CD14-positive monocyte (primary cell): ENCODE measurements around the gene NMB. TPM values are rescaled to one million over a fixed set of nuclear protein-coding genes. Genes with fewer than 3 reads are reported as not detected.

ENCODE experiments used
- DNase-seq, 3 donors: peaks; one replicate each; pipeline ENCODE4 v3.0.0-alpha.2; 2011 to 2022
- H2AFZ ChIP-seq: 2 replicates; pipeline ENCODE4 v1.6.0; 2012; ENCODE audit warnings: mild to moderate bottlenecking, low read depth, low read length, inconsistent platforms; ENCODE audit not compliant: insufficient read depth, poor library complexity, severe bottlenecking
- H3K27ac ChIP-seq, 2 donors: 1 replicate in 1 of 2; 2 replicates in 1 of 2; pipeline ENCODE4 v1.5.1; 2012 to 2013; ENCODE audit warnings: low read length in 2 of 2, control low read depth in 1 of 2, inconsistent platforms in 1 of 2, low read depth in 1 of 2, mild to moderate bottlenecking in 1 of 2
- H3K27me3 ChIP-seq, 2 donors: one replicate each; pipeline versions ENCODE4 v1.6.0 to v1.6.1; 2011 to 2013; ENCODE audit warnings: low read length in 2 of 2; ENCODE audit not compliant: control insufficient read depth in 2 of 2, insufficient read depth in 2 of 2
- H3K36me3 ChIP-seq, 2 donors: replicated peaks in 1 of 2; 1 replicate in 1 of 2; 2 replicates in 1 of 2; pipeline versions ENCODE4 v1.5.1 to v1.6.1; 2012 to 2013; ENCODE audit warnings: low read length in 2 of 2, control low read depth in 1 of 2, inconsistent platforms in 1 of 2, mild to moderate bottlenecking in 1 of 2; ENCODE audit not compliant: insufficient read depth in 2 of 2, control insufficient read depth in 1 of 2
- H3K4me1 ChIP-seq, 2 donors: 1 replicate in 1 of 2; 2 replicates in 1 of 2; pipeline versions ENCODE4 v1.5.1 to v1.6.1; 2012 to 2013; ENCODE audit warnings: low read length in 2 of 2, control low read depth in 1 of 2, inconsistent platforms in 1 of 2, mild to moderate bottlenecking in 1 of 2, moderate library complexity in 1 of 2; ENCODE audit not compliant: insufficient read depth in 2 of 2, control insufficient read depth in 1 of 2
- H3K4me2 ChIP-seq: replicated peaks from 2 replicates; pipeline ENCODE3; 2012; ENCODE audit warnings: low read length, moderate library complexity, mild to moderate bottlenecking; ENCODE audit not compliant: poor library complexity, severe bottlenecking; ENCODE audit errors: extremely low read depth
- H3K4me3 ChIP-seq, 3 experiments: fragments of 200-600 bp in 1 of 3; sonication (generic) in 1 of 3; replicated peaks in 1 of 3; 1 replicate in 2 of 3; 2 replicates in 1 of 3; pipeline ENCODE4 v1.5.1; 2011 to 2013; ENCODE audit warnings: low read length in 3 of 3, mild to moderate bottlenecking in 3 of 3, control low read depth in 2 of 3, low read depth in 2 of 3, inconsistent platforms in 1 of 3, moderate library complexity in 1 of 3
- H3K79me2 ChIP-seq: 2 replicates; pipeline ENCODE4 v1.6.0; 2012; ENCODE audit warnings: mild to moderate bottlenecking, control low read depth, inconsistent platforms, low read length, moderate library complexity; ENCODE audit not compliant: insufficient read depth
- H3K9ac ChIP-seq: 2 replicates; pipeline ENCODE4 v1.6.0; 2017; ENCODE audit warnings: low read length, mild to moderate bottlenecking; ENCODE audit not compliant: insufficient read depth, poor library complexity, severe bottlenecking
- H3K9me3 ChIP-seq, 2 donors: replicated peaks in 1 of 2; 1 replicate in 1 of 2; 2 replicates in 1 of 2; pipeline versions ENCODE4 v1.5.1 to v1.6.1; 2012 to 2013; ENCODE audit warnings: low read length in 2 of 2, control low read depth in 1 of 2; ENCODE audit not compliant: control insufficient read depth in 1 of 2, insufficient read depth in 1 of 2
- H4K20me1 ChIP-seq: 2 replicates; pipeline ENCODE4 v1.6.0; 2012; ENCODE audit warnings: mild to moderate bottlenecking, low read length, control low read depth, moderate library complexity; ENCODE audit not compliant: insufficient read depth
- H3K27ac Mint-ChIP-seq, 7 donors: one replicate each; pipeline ENCODE4 v1.8.0; 2020; ENCODE audit warnings: mild to moderate bottlenecking in 7 of 7, mixed read lengths in 7 of 7, moderate library complexity in 6 of 7, inconsistent platforms in 2 of 7
- H3K27me3 Mint-ChIP-seq, 3 donors: one replicate each; pipeline ENCODE4 v1.8.0; 2021 to 2022; ENCODE audit warnings: low read depth in 3 of 3, mild to moderate bottlenecking in 3 of 3, mixed read lengths in 3 of 3, moderate library complexity in 3 of 3, inconsistent platforms in 1 of 3
- H3K36me3 Mint-ChIP-seq, 2 donors: one replicate each; pipeline ENCODE4 v1.8.0; 2020; ENCODE audit warnings: mixed read lengths in 2 of 2, inconsistent platforms in 1 of 2, mild to moderate bottlenecking in 1 of 2
- H3K4me1 Mint-ChIP-seq: one replicate; pipeline ENCODE4 v1.8.0; 2020; ENCODE audit warnings: mild to moderate bottlenecking, mixed read lengths
- H3K4me3 Mint-ChIP-seq, 2 donors: one replicate each; pipeline ENCODE4 v1.8.0; 2020; ENCODE audit warnings: mild to moderate bottlenecking in 2 of 2, mixed read lengths in 2 of 2, moderate library complexity in 1 of 2
- H3K9me3 Mint-ChIP-seq, 7 donors: one replicate each; pipeline ENCODE4 v1.8.0; 2020 to 2022; ENCODE audit warnings: mixed read lengths in 7 of 7, mild to moderate bottlenecking in 6 of 7, moderate library complexity in 6 of 7, inconsistent platforms in 2 of 7
- CTCF ChIP-seq: fragments of 200-600 bp; IDR thresholded peaks from one replicate; pipeline ENCODE4 v1.8.0; 2022; ENCODE audit warnings: antibody characterized with exemption, mild to moderate bottlenecking
- WGBS: methylation state at CpG from one replicate; pipeline ENCODE4 v1.1.5; 2013; ENCODE audit warnings: missing lambda C conversion rate; ENCODE audit not compliant: insufficient coverage; 5-methylcytosine and 5-hydroxymethylcytosine counted together
- intact Hi-C, 2 donors: fragments of 100-400 bp; cut with micrococcal nuclease; formaldehyde crosslinking; loops; one replicate each; pipeline versions ENCODE4 v1.15.0 to v1.15.1; 2023
- polyA plus RNA-seq, 3 donors: library from polyadenylated mRNA; depleted of rRNA in 1 of 3; unstranded in 2 of 3; stranded (reverse) in 1 of 3; fragments of 300-500 nt in 2 of 3; fragments of >200 nt in 1 of 3; fragmentation: Illumina TruSeq in 2 of 3; gene quantifications; 1 replicate in 2 of 3; 2 replicates in 1 of 3; pipeline ENCODE4 v1.2.3, GENCODE V29; 2012 to 2021

NMB gene
- polyA plus RNA-seq, 3 donors, result 0.45 to 0.81 (median 0.56) TPM

- H3K27ac Mint-ChIP-seq, result peak overlapping the region in 1 of 7 donors; percentile 3
- WGBS, result 92% methylated on average over 3 of the region's 8 CpGs
- H3K36me3 Mint-ChIP-seq, result peaks cover 70 to 96% of the 10 kb centered on the region in 2 donors
- H3K27ac ChIP-seq, result no peak overlapping the region
- H3K4me1 ChIP-seq, result no peaks in the 10 kb centered on the region
- peaks cover 6% of the 10 kb centered on the region for H3K79me2 ChIP-seq
- H2AFZ ChIP-seq, result no peak overlapping the region
- H4K20me1 ChIP-seq, result peaks cover 13% of the 10 kb centered on the region
- H3K27me3 ChIP-seq, result no peaks in the 10 kb centered on the region
- H3K4me3 ChIP-seq, result no peak overlapping the region
- no peaks in the 10 kb centered on the region for H3K27me3 Mint-ChIP-seq
- H3K4me3 Mint-ChIP-seq, result no peak overlapping the region
- no peak overlapping the region for H3K9ac ChIP-seq
- no peaks in the 10 kb centered on the region for H3K9me3 Mint-ChIP-seq
- H3K9me3 ChIP-seq, result no peaks in the 10 kb centered on the region
- no peak for DNase-seq
- intact Hi-C loops, result no loop called here
- TF ChIP-seq CTCF, result no peak
- no peak overlapping the region for H3K4me2 ChIP-seq
- H3K36me3 ChIP-seq, result peaks cover 71 to 91% of the 10 kb centered on the region in 2 donors
- H3K4me1 Mint-ChIP-seq, result no peaks in the 10 kb centered on the region
These were observed 11.7 kb upstream of the NMB start for GRCh38 chr15:84669726-84670125.

GRCh38 chr15:84668221-84668982 is 10.4 kb upstream of the NMB start:
- Histone ChIP-seq H2AFZ (no peak overlapping the region), H3K4me2 (no peak overlapping the region), H3K27ac (peak overlapping the region in 1 of 2 donors; percentile 9), H3K36me3 (peaks cover 60 to 90% of the 10 kb centered on the region in 2 donors), H4K20me1 (peaks cover 9% of the 10 kb centered on the region), H3K4me1 (no peaks in the 10 kb centered on the region), H3K79me2 (no peaks in the 10 kb centered on the region), H3K9ac (no peak overlapping the region), H3K9me3 (no peaks in the 10 kb centered on the region), H3K4me3 (no peak overlapping the region), H3K27me3 (no peaks in the 10 kb centered on the region)
- intact Hi-C loops, result no loop called here
- H3K4me1 Mint-ChIP-seq, result no peaks in the 10 kb centered on the region
- H3K36me3 Mint-ChIP-seq, result peaks cover 70 to 95% of the 10 kb centered on the region in 2 donors
- no peak overlapping the region for H3K4me3 Mint-ChIP-seq
- no peak for TF ChIP-seq CTCF
- H3K9me3 Mint-ChIP-seq, result no peaks in the 10 kb centered on the region
- WGBS, result no CpG with 5 or more reads among the region's 3 CpGs
- no peak for DNase-seq
- no peaks in the 10 kb centered on the region for H3K27me3 Mint-ChIP-seq
- peak overlapping the region in 1 of 7 donors; percentile 33 for H3K27ac Mint-ChIP-seq
